ENCODE data around the gene RAB3GAP2. TPM values are rescaled to one million over a fixed set of nuclear protein-coding genes. Genes with fewer than 3 reads are reported as not detected.
"Not testable (repeated sequence)": the region's sequence is repeated elsewhere in the genome, so short reads cannot be mapped to it uniquely, and the experiment has no call there.

The RAB3GAP2 gene
- total RNA-seq, 3 donors from 2014 or later = 27.9 to 35.0 (median 31.1) TPM

GRCh38 chr1:220166853-220167252, 105.4 kb downstream of the RAB3GAP2 start:
- no peaks in the 10 kb centered on the region for H3K9me3 ChIP-seq
- no peak for DNase-seq
- no peak for ATAC-seq
- H3K36me3 ChIP-seq (ENCODE audit: low read depth) = no peaks in the 10 kb centered on the region
- no peak for TF ChIP-seq CTCF (IDR thresholded peaks at IDR 0.05)
- H3K4me3 ChIP-seq = no peak overlapping the region
- peaks cover 4% of the 10 kb centered on the region for H3K4me1 ChIP-seq (ENCODE audit: low read depth)
- intact Hi-C loops (cut with DNase I, micrococcal nuclease) = no loop called here

- intact Hi-C loops (cut with DNase I, micrococcal nuclease) = no loop called here
- DNase-seq (no peak), ATAC-seq (peak; percentile 34)
- TF ChIP-seq CTCF (IDR thresholded peaks at IDR 0.05) = no peak
- no peaks in the 10 kb centered on the region for H3K9me3 ChIP-seq
- peaks cover 4% of the 10 kb centered on the region for H3K4me1 ChIP-seq (ENCODE audit: low read depth)
- H3K36me3 ChIP-seq (ENCODE audit: low read depth) = no peaks in the 10 kb centered on the region
- H3K4me3 ChIP-seq = no peak overlapping the region
Observed at GRCh38 chr1:220164517-220164916, 107.7 kb downstream of the RAB3GAP2 start.

- no peak for TF ChIP-seq CTCF (IDR thresholded peaks at IDR 0.05)
- peaks cover 4% of the 10 kb centered on the region for H3K4me1 ChIP-seq (ENCODE audit: low read depth)
- H3K36me3 ChIP-seq (ENCODE audit: low read depth) = no peaks in the 10 kb centered on the region
- ATAC-seq = no peak
- no peak overlapping the region for H3K4me3 ChIP-seq
- intact Hi-C loops (cut with DNase I, micrococcal nuclease) = no loop called here
- no peak for DNase-seq
- H3K9me3 ChIP-seq = no peaks in the 10 kb centered on the region
Observed at GRCh38 chr1:220164116-220164515, 108.1 kb downstream of the RAB3GAP2 start.

- DNase-seq (no peak), ATAC-seq (no peak)
- no peak for TF ChIP-seq CTCF (IDR thresholded peaks at IDR 0.05)
- Histone ChIP-seq H3K4me1 (ENCODE audit: low read depth) (peaks cover 12% of the 10 kb centered on the region), H3K36me3 (ENCODE audit: low read depth) (no peaks in the 10 kb centered on the region), H3K9me3 (no peaks in the 10 kb centered on the region), H3K4me3 (no peak overlapping the region)
- intact Hi-C loops (cut with DNase I, micrococcal nuclease) = no loop called here
Observed at GRCh38 chr1:220160027-220160426, 112.2 kb downstream of the RAB3GAP2 start.

- ATAC-seq = peak; percentile 87
- H3K9me3 ChIP-seq = no peaks in the 10 kb centered on the region
- no peaks in the 10 kb centered on the region for H3K36me3 ChIP-seq (ENCODE audit: low read depth)
- no peak overlapping the region for H3K4me3 ChIP-seq
- no peak for DNase-seq
- TF ChIP-seq CTCF (IDR thresholded peaks at IDR 0.05) = no peak
- H3K4me1 ChIP-seq (ENCODE audit: low read depth) = peaks cover 8% of the 10 kb centered on the region
- intact Hi-C loops (cut with DNase I, micrococcal nuclease) = no loop called here
Observed at GRCh38 chr1:220159041-220159440, 113.2 kb downstream of the RAB3GAP2 start.

- H3K4me1 ChIP-seq (ENCODE audit: low read depth); H3K9me3 ChIP-seq; H3K4me3 ChIP-seq; intact Hi-C loops (cut with DNase I, micrococcal nuclease); H3K36me3 ChIP-seq (ENCODE audit: low read depth): not testable (repeated sequence)
- ATAC-seq (peak; percentile 63), DNase-seq (peak in 1 of 3 donors; percentile 24)
Observed at GRCh38 chr1:220158530-220158929, 113.7 kb downstream of the RAB3GAP2 start.
